GM10266 (cell line): ENCODE results near the gene ST8SIA2.

Experiments used
- DNase-seq: peaks from one replicate; pipeline ENCODE4 v3.0.0; 2012; ENCODE audit errors: extremely low spot score
- CTCF ChIP-seq: IDR thresholded peaks from 2 replicates; pipeline ENCODE4 v1.5.1; 2012; ENCODE audit warnings: mild to moderate bottlenecking, low read depth; ENCODE audit not compliant: control insufficient read depth, insufficient read depth; ENCODE audit errors: missing control alignments

ST8SIA2 gene

GRCh38 chr15:92452143-92452542 lies 58.5 kb downstream of the ST8SIA2 start:
- TF ChIP-seq CTCF, result no peak
- DNase-seq, result no peak

GRCh38 chr15:92453607-92454006 lies 59.9 kb downstream of the ST8SIA2 start:
- TF ChIP-seq CTCF, result no peak
- DNase-seq, result no peak

- TF ChIP-seq CTCF, result no peak
- no peak for DNase-seq
These were observed 60.9 kb downstream of the ST8SIA2 start for GRCh38 chr15:92454555-92455105.

GRCh38 chr15:92455271-92455670 lies 61.6 kb downstream of the ST8SIA2 start:
- no peak for TF ChIP-seq CTCF
- DNase-seq, result no peak

- no peak for TF ChIP-seq CTCF
- no peak for DNase-seq
These were observed 63.9 kb downstream of the ST8SIA2 start for GRCh38 chr15:92457471-92458041.

GRCh38 chr15:92460023-92460422 lies 66.3 kb downstream of the ST8SIA2 start:
- no peak for TF ChIP-seq CTCF
- DNase-seq, result no peak

- no peak for TF ChIP-seq CTCF
- DNase-seq, result no peak
These were observed 68.9 kb downstream of the ST8SIA2 start for GRCh38 chr15:92462424-92463125.
